Heart left ventricle (tissue), 16 donors: Measurements from ENCODE around the gene PIP4K2A. TPM values are rescaled to one million over a fixed set of nuclear protein-coding genes. Genes with fewer than 3 reads are reported as not detected.

Experiments
- ATAC-seq, 4 donors: fragments of 200-7000 bp; cut with Tn5 transposase; one replicate each; pipeline ENCODE4 v1.9.1; 2020 to 2022; ENCODE audit warnings: moderate library complexity in 4 of 4, mild to moderate bottlenecking in 3 of 4, moderate number of reproducible peaks in 1 of 4
- DNase-seq, 5 donors: peaks; one replicate each; pipeline ENCODE4 v3.0.0-alpha.2; 2020
- H3K27ac ChIP-seq, 12 donors: fragments of 200-600 bp; sonication (generic) in 4 of 12; one replicate each; pipeline versions ENCODE4 v1.5.0 to v1.8.0; 2016 to 2022; ENCODE audit warnings: mild to moderate bottlenecking in 2 of 12
- H3K27me3 ChIP-seq, 9 donors: fragments of 200-600 bp; sonication (generic) in 2 of 9; one replicate each; pipeline versions ENCODE4 v1.5.1 to v1.8.0; 2016 to 2022; ENCODE audit warnings: mild to moderate bottlenecking in 3 of 9
- H3K36me3 ChIP-seq, 9 donors: fragments of 200-600 bp; sonication (generic) in 2 of 9; one replicate each; pipeline versions ENCODE4 v1.5.0 to v1.8.0; 2018 to 2022; ENCODE audit warnings: mild to moderate bottlenecking in 2 of 9
- H3K4me1 ChIP-seq, 12 donors: fragments of 200-600 bp; sonication (generic) in 4 of 12; one replicate each; pipeline versions ENCODE4 v1.5.0 to v1.8.0; 2016 to 2022; ENCODE audit warnings: mild to moderate bottlenecking in 3 of 12
- H3K4me3 ChIP-seq, 12 donors: fragments of 200-600 bp; sonication (generic) in 4 of 12; one replicate each; pipeline versions ENCODE4 v1.5.0 to v1.8.0; 2017 to 2022; ENCODE audit warnings: mild to moderate bottlenecking in 9 of 12, moderate library complexity in 4 of 12
- H3K9me3 ChIP-seq, 12 donors: fragments of 200-600 bp; sonication (generic) in 4 of 12; one replicate each; pipeline versions ENCODE4 v1.5.0 to v1.8.0; 2016 to 2022; ENCODE audit warnings: mild to moderate bottlenecking in 1 of 12
- CTCF ChIP-seq, 12 donors: fragments of 200-600 bp; sonication (generic) in 4 of 12; IDR thresholded peaks; one replicate each; pipeline versions ENCODE4 v1.5.0 to v1.8.0; 2018 to 2022; ENCODE audit warnings: antibody characterized with exemption in 12 of 12, mild to moderate bottlenecking in 5 of 12
- POLR2A ChIP-seq, 2 donors: fragments of 450-650 bp; IDR thresholded peaks; one replicate each; pipeline ENCODE4 v1.6.1; 2017; ENCODE audit warnings: antibody characterized with exemption in 2 of 2, mild to moderate bottlenecking in 2 of 2, moderate library complexity in 2 of 2
- WGBS, 4 donors: extraction: QIAGEN DNeasy Blood & Tissue Kit in 2 of 4; methylation state at CpG; one replicate each; pipeline versions ENCODE4 v1.1.5 to v1.1.7; 2013 to 2018; 5-methylcytosine and 5-hydroxymethylcytosine counted together
- intact Hi-C, 10 donors: fragments of 100-400 bp; cut with DNase I; formaldehyde crosslinking; loops; one replicate each; pipeline versions ENCODE4 v1.11.1 to v1.14.2; 2022
- polyA plus RNA-seq, 2 donors: library from polyadenylated mRNA; stranded (reverse); fragments of 200-250 nt; gene quantifications; one replicate each; pipeline ENCODE4 v1.2.3, GENCODE V29; 2013
- total RNA-seq, 9 donors: library from RNA; depleted of rRNA in 2 of 9; stranded (reverse); fragments of >200 nt in 2 of 9; fragmentation: NEBNext Ultra II Directional in 3 of 9; extraction: Animal tissue kit (Norgen Biotek cat#: 25700) in 3 of 9; gene quantifications; one replicate each; pipeline versions ENCODE4 v1.1.0 to v1.2.4, GENCODE V29; 2016 to 2023
- donor health status: ischemic (EF 13 %, LVEDD 7.1; RV severe dilation, severe dysfunction).
- donor health status: healthy with polysubstance abuse.
- donor health status: DM: no; HTN: yes; CAD: no.
- donor health status: DM: no; HTN: no; CAD: no.
- donor health status: ischemic (EF 25% LVEDD 6.9; RV normal size, moderate dysfunction).
- donor health status: ischemic (EF 25% LVEDD 5.7; RV mildly dilated, moderate dysfunction).
- donor health status: healthy.
- donor health status: DM: yes; HTN: yes; CAD: no.
- donor health status: ischemic (EF 35%, LVEDD 5.7; RV mildly dilated, moderate dysfunction).
- donor health status: nonischemic (EF 11% LVEDD 7.7; RV severe dilation, severe dysfunction).
- donor health status: DM: yes; HTN: yes; CAD: no.
- donor health status: PGD.
- donor health status: ischemic (EF 29% LVEDD 5.4; RV normal size, mild dysfunction).
- donor health status: nonischemic (EF 23%, LVEDD 6.1; RV moderate dilation, normal function).

PIP4K2A gene
- total and polyA plus RNA-seq, 11 donors: 4.0 to 35.6 (median 12.5) TPM

GRCh38 chr10:22619101-22619500, 95.3 kb downstream of the PIP4K2A start:
- H3K36me3 ChIP-seq: no peaks in the 10 kb centered on the region
- peak overlapping the region; percentile 9 to 85 (median 61) for H3K27ac ChIP-seq
- H3K4me1 ChIP-seq: peaks cover 2 to 99% (median 55%) of the 10 kb centered on the region in 12 donors
- no peaks in the 10 kb centered on the region for H3K27me3 ChIP-seq
- no peak for DNase-seq
- 73 to 91% (median 86%) methylated on average over 2 of the region's 2 CpGs for WGBS, 4 donors
- no peaks in the 10 kb centered on the region for H3K9me3 ChIP-seq
- intact Hi-C loops: loop anchor here in 5 of 10 donors (5.0 to 10.0 kb wide), 4 partner anchors 93 to 236 kb away; partner anchors contain the start of gene PIP4K2A (in 3 of the 5)
- no peak for TF ChIP-seq POLR2A (IDR thresholded peaks at IDR 0.05)
- no peak for TF ChIP-seq CTCF (IDR thresholded peaks at IDR 0.05)
- H3K4me3 ChIP-seq: no peak overlapping the region
- ATAC-seq: no peak

GRCh38 chr10:22618078-22618785, 96.1 kb downstream of the PIP4K2A start:
- DNase-seq (no peak), ATAC-seq (peak; percentile 66 to 75 (median 74))
- Histone ChIP-seq H3K27ac (peak overlapping the region; percentile 11 to 85 (median 61)), H3K4me3 (peak overlapping the region in 1 of 12 donors; percentile 15), H3K4me1 (peaks cover 2 to 99% (median 54%) of the 10 kb centered on the region in 12 donors), H3K9me3 (no peaks in the 10 kb centered on the region), H3K27me3 (no peaks in the 10 kb centered on the region), H3K36me3 (no peaks in the 10 kb centered on the region)
- WGBS, 4 donors: 18 to 32% (median 26%) methylated on average over 4 of the region's 4 CpGs
- TF ChIP-seq POLR2A (IDR thresholded peaks at IDR 0.05): no peak
- intact Hi-C loops: loop anchor here in 5 of 10 donors (5.0 to 10.0 kb wide), 4 partner anchors 94 to 237 kb away; partner anchors contain the start of gene PIP4K2A (in 3 of the 5)

GRCh38 chr10:22617516-22617915, 96.9 kb downstream of the PIP4K2A start:
- WGBS, 4 donors: 72 to 82% (median 78%) methylated on average over 3 of the region's 3 CpGs
- DNase-seq: no peak
- Histone ChIP-seq H3K4me1 (peaks cover 2 to 100% (median 54%) of the 10 kb centered on the region in 12 donors), H3K36me3 (no peaks in the 10 kb centered on the region), H3K27me3 (no peaks in the 10 kb centered on the region), H3K9me3 (no peaks in the 10 kb centered on the region), H3K4me3 (no peak overlapping the region), H3K27ac (peak overlapping the region; percentile 11 to 85 (median 61))
- no peak for ATAC-seq
- intact Hi-C loops: loop anchor here in 5 of 10 donors (5.0 to 10.0 kb wide), 4 partner anchors 95 to 237 kb away; partner anchors contain the start of gene PIP4K2A (in 3 of the 5)
- no peak for TF ChIP-seq POLR2A (IDR thresholded peaks at IDR 0.05)
- TF ChIP-seq CTCF (IDR thresholded peaks at IDR 0.05): peak in 2 of 12 donors; percentile 9 to 13

- WGBS, 4 donors: 81 to 85% (median 81%) methylated on average over 3 of the region's 3 CpGs
- TF ChIP-seq POLR2A (IDR thresholded peaks at IDR 0.05) (no peak), CTCF (IDR thresholded peaks at IDR 0.05) (no peak)
- H3K9me3 ChIP-seq: no peaks in the 10 kb centered on the region
- H3K27ac ChIP-seq: peak overlapping the region in 11 of 12 donors; percentile 9 to 85 (median 57)
- peaks cover 2 to 100% (median 54%) of the 10 kb centered on the region in 12 donors for H3K4me1 ChIP-seq
- H3K36me3 ChIP-seq: no peaks in the 10 kb centered on the region
- ATAC-seq (no peak), DNase-seq (no peak)
- H3K27me3 ChIP-seq: no peaks in the 10 kb centered on the region
- intact Hi-C loops: loop anchor here in 5 of 10 donors (5.0 to 10.0 kb wide), 4 partner anchors 95 to 238 kb away; partner anchors contain the start of gene PIP4K2A (in 3 of the 5)
- H3K4me3 ChIP-seq: no peak overlapping the region
Measured at GRCh38 chr10:22617051-22617450, 97.3 kb downstream of the PIP4K2A start.
